Colonic mucosa (tissue), 4 donors: ENCODE results near the gene EFR3B. TPM values are rescaled to one million over a fixed set of nuclear protein-coding genes. Genes with fewer than 3 reads are reported as not detected.

Source experiments
- DNase-seq: peaks from one replicate; pipeline ENCODE4 v3.0.0-alpha.2; 2020
- H3K27ac ChIP-seq: fragments of 200-600 bp; one replicate; pipeline ENCODE4 v1.8.0; 2021
- H3K27me3 ChIP-seq: fragments of 200-600 bp; one replicate; pipeline ENCODE4 v1.8.0; 2021
- H3K36me3 ChIP-seq: fragments of 200-600 bp; one replicate; pipeline ENCODE4 v1.8.0; 2021
- H3K4me1 ChIP-seq: fragments of 200-600 bp; one replicate; pipeline ENCODE4 v1.8.0; 2021; ENCODE audit warnings: mild to moderate bottlenecking
- H3K4me3 ChIP-seq: fragments of 200-600 bp; one replicate; pipeline ENCODE4 v1.8.0; 2021
- H3K9ac ChIP-seq, 2 donors: one replicate each; pipeline ENCODE4 v1.7.0; 2013; ENCODE audit warnings: control low read depth in 2 of 2, low read depth in 2 of 2, low read length in 2 of 2
- H3K9me3 ChIP-seq: fragments of 200-600 bp; one replicate; pipeline ENCODE4 v1.8.0; 2021
- CTCF ChIP-seq: fragments of 200-600 bp; IDR thresholded peaks from one replicate; pipeline ENCODE4 v1.8.0; 2022; ENCODE audit warnings: antibody characterized with exemption, mild to moderate bottlenecking
- intact Hi-C: fragments of 100-400 bp; cut with DNase I; formaldehyde crosslinking; loops from one replicate; pipeline ENCODE4 v1.14.1; 2022
- total RNA-seq, 2 donors: library from RNA; stranded (reverse); fragmentation: NEBNext Ultra II Directional in 1 of 2; extraction: Animal tissue kit (Norgen Biotek cat#: 25700) in 1 of 2; gene quantifications; one replicate each; pipeline ENCODE4 v1.2.1, GENCODE V29; 2021
- donor health status: healthy.
- donor health status: DM: no; HTN: no; CAD: no.
- donor health status: DM: no; HTN: no; CAD: no.

The EFR3B gene
- total RNA-seq, 2 donors from 2014 or later: 1.7 to 1.8 TPM

DNA sequence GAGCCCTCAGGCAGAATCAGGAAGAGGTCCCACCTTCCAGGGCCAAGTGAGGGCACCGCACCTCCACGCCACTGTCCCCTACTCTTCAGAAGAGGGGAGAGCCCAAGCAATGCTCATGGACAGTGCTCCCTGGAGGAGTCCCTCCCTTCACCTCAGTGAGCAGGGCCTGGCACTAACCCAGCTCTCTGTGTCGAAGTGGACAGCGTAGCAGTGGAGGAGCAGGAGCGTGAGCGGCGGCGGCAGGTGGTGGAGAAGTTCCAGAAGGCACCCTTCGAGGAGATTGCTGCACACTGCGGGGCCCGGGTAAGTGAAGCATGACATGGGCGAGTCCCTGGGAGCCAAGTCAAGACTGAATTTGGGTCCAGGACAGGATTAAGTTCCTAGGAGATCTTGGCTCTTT, 109.8 kb downstream of the EFR3B start:
- no peak for DNase-seq
- no peak for TF ChIP-seq CTCF
- no peaks in the 10 kb centered on the region for H3K4me1 ChIP-seq
- H3K4me3 ChIP-seq: no peak overlapping the region
- H3K27me3 ChIP-seq: no peaks in the 10 kb centered on the region
- H3K36me3 ChIP-seq: no peaks in the 10 kb centered on the region
- intact Hi-C loops: no loop called here
- no peak overlapping the region for H3K27ac ChIP-seq
- no peak overlapping the region for H3K9ac ChIP-seq
- H3K9me3 ChIP-seq: no peaks in the 10 kb centered on the region

DNA sequence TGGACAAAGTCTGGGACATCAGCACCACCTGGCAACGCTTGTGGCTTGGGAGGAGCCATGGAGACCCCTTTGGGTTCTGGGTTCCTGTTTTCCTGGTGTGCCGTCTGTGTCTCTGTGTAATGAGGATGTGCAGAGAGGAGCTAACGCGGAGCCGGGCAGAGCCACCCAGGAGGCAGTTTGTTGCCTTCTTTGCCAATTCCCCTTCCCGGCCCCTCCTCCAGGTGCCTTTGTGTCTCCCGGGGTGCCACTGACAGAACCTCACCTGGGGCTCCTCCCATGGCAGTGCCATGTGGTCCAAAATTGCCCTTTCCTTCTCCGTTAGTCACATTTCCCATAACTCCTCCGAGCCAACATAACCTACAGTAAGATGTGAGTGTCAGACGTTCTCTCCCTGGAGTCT, 113.5 kb downstream of the EFR3B start:
- Histone ChIP-seq H3K27ac (no peak overlapping the region), H3K4me1 (no peaks in the 10 kb centered on the region), H3K4me3 (no peak overlapping the region), H3K36me3 (no peaks in the 10 kb centered on the region), H3K9me3 (no peaks in the 10 kb centered on the region), H3K27me3 (no peaks in the 10 kb centered on the region), H3K9ac (no peak overlapping the region)
- no peak for DNase-seq
- intact Hi-C loops: no loop called here
- TF ChIP-seq CTCF: no peak

DNA sequence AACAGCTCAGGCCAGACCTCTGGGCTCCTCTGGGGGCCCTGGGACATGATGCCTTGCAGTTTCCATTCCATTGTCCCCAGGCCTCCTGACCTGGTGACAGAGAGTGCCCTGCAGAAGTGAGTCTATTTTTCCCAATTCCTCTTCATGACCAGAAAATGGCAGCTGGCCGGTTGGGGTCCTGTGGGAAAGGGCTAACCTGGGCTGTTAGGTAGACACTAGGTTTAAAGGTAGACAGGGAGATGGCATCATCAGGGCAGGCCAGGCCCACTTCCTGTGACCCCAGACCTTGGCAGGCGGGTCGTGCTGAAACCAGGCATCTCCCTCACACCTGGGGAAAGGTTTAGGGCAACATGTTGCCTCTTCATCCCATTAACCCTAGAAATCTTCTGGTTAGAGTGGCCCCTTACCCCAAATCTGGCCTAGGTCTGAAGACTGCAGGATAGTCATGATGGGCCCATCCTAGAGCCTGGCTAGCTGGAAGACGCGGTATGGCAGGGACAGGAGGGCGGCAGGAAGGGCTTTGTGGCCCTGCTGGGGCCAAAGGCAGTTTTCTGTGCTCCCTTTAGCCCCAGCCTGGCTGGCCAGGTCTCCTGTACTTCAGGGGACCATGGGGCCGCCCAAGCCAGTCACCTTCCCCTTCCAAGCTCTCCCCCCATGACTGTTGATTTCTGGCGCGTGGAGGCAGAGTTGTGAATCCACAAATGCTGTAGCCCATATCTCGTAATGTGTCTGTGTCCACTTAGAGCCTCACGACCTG, 116.4 kb downstream of the EFR3B start:
- no peaks in the 10 kb centered on the region for H3K9me3 ChIP-seq
- intact Hi-C loops: no loop called here
- H3K4me3 ChIP-seq: no peak overlapping the region
- H3K27ac ChIP-seq: no peak overlapping the region
- no peaks in the 10 kb centered on the region for H3K36me3 ChIP-seq
- no peak for DNase-seq
- no peaks in the 10 kb centered on the region for H3K27me3 ChIP-seq
- no peaks in the 10 kb centered on the region for H3K4me1 ChIP-seq
- no peak overlapping the region for H3K9ac ChIP-seq
- TF ChIP-seq CTCF: no peak

- DNase-seq: no peak
- H3K4me1 ChIP-seq: no peaks in the 10 kb centered on the region
Observed at GRCh38 chr2:25159949-25160348, 118.1 kb downstream of the EFR3B start.

DNA sequence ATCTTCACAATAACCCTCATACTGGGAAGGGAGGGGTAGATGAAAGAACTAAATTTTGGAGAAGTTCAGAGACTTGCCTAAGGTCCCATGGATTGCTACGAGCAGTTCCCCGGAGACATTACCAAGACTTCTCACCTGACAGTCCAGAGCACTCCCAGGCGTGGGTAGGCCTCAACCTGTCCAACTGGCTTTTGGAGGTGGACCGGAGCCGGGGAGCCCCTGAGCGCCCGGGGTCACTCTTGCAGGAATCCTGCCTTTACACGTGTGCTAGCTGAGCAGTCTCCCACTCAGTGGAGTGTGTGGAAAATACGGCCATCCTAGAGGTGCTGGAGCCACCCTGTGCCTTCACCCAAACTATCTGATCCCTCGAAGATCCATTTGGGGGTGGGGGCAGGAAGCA, 118.5 kb downstream of the EFR3B start:
- H3K9me3 ChIP-seq: no peaks in the 10 kb centered on the region
- TF ChIP-seq CTCF: no peak
- no peak overlapping the region for H3K9ac ChIP-seq
- H3K27me3 ChIP-seq: peaks cover 4% of the 10 kb centered on the region
- no peaks in the 10 kb centered on the region for H3K36me3 ChIP-seq
- DNase-seq: no peak
- intact Hi-C loops: no loop called here
- no peak overlapping the region for H3K4me3 ChIP-seq
- H3K4me1 ChIP-seq: no peaks in the 10 kb centered on the region
- H3K27ac ChIP-seq: no peak overlapping the region

More at GRCh38 chr2:25159949-25160348, 118.1 kb downstream of the EFR3B start:
- intact Hi-C loops: no loop called here
- Histone ChIP-seq H3K27ac (no peak overlapping the region), H3K4me3 (no peak overlapping the region), H3K36me3 (no peaks in the 10 kb centered on the region), H3K9me3 (no peaks in the 10 kb centered on the region), H3K9ac (no peak overlapping the region), H3K27me3 (peaks cover 4% of the 10 kb centered on the region)
- TF ChIP-seq CTCF: no peak
